Measurements from ENCODE around the gene PRKAG1. TPM values are rescaled to one million over a fixed set of nuclear protein-coding genes. Genes with fewer than 3 reads are reported as not detected.

The PRKAG1 gene
- 39.3 to 49.0 TPM (median 41.1 TPM) in 5 replicates for total RNA-seq (2022; extraction: Qiagen RNA extraction)

DNA sequence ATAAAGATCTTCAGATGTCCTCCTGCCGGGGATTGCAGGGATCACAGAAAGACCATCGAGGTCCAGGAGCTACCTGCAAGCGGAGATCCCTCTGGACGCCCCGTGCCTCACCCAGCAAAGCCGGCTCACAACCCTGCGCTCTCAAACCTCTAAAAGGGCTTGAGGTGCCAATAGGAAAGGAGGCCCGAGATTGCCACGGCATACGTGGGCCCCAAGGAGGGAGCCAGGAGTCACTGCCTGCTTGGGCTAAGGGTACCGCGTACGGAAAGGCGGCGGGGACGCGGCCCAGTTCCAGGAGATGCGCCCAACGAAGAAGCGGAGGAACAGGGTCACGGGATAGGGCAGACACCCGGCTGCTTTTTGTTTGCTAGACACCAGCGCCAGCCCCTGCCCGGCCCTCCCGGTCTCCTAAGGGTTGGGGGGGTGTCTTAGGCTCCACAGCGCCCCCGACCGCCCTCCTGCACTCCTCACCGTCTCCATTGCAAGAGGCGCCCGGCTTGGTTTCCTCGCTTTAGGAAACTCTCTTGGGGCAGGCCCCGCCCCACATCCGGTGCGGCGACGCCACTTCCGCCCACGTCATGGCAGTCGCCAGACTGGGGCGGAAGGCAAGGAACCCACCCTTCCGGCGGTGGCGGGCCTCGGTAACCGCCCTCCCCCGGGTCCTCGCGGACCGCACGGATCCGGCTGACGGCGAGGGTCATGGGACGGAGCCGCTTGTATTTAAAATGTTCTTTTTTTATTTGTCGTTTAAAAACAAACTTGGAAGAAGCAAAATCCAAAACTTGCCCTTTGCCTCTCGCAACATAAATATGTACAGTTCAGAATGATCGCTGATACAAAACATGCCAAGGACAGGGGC lies at the start of gene PRKAG1:
PRKAG1 (minus strand) TSS at position 516 of the 859 bp plus-strand sequence; CDS start at position 480, 36 bp downstream.

GRCh38 chr12:49060237-49061156 lies 41.9 kb upstream of the PRKAG1 start, which contains the start of gene KMT2D:
Gene KMT2D (minus strand): TSS chr12:49060794. CDS start chr12:49055324, 5,470 bp downstream.

DNA sequence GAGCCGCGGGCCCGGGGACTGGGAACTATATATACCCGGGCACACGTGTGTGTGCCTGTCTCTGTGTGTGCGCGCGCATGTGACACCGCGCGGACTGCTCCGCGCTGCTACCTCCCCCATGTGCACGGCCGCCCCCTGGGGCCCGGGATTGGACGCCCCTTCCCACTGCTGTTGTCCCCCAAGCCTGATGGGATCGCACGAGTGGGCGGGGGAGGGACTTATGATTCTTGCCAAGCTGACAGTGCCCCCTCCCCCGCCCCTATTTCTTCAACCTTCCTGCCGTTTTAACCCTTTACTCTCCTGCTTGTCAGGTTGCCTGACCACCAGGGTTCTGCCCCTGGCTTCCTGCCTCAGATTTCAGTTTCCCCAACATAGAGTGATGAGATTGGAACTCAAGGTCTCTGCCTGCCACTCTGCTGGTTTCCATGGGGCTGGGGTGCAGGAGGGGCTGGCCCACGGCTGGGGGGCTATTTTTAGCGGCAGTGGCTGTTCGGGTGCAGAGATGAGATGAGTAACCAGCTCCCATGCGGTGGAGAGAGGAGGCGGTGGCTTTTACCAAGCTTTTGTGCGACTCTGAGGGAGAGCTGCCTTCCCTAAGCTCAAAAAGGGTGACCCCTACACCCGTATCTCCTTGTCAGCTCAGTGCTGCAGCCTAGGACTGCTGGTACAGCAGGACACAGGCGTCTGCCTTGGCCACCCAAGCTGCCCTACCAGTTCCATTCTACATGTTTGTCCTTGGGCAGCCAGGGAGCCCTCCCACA lies 19.0 kb downstream of the PRKAG1 start, which contains the start of gene DDN:
DDN (minus strand) TSS at position 5 of the 761 bp plus-strand sequence. CDS start 88 bp downstream, outside the sequence.

DNA sequence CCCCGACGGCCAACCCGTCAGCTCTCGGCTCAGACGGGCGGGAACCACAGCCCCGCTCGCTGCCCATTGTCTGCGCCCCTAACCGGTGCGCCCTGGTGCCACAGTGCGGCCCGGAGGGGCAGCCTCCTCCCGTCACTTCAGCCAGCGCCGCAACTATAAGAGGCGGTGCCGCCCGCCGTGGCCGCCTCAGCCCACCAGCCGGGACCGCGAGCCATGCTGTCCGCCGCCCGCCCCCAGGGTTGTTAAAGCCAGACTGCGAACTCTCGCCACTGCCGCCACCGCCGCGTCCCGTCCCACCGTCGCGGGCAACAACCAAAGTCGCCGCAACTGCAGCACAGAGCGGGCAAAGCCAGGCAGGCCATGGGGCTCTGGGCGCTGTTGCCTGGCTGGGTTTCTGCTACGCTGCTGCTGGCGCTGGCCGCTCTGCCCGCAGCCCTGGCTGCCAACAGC lies 40.3 kb downstream of the PRKAG1 start, which contains the start of gene WNT1:
WNT1 (plus strand) TSS at position 32 of the 450 bp plus-strand sequence; CDS start at position 361, 329 bp downstream.

DNA sequence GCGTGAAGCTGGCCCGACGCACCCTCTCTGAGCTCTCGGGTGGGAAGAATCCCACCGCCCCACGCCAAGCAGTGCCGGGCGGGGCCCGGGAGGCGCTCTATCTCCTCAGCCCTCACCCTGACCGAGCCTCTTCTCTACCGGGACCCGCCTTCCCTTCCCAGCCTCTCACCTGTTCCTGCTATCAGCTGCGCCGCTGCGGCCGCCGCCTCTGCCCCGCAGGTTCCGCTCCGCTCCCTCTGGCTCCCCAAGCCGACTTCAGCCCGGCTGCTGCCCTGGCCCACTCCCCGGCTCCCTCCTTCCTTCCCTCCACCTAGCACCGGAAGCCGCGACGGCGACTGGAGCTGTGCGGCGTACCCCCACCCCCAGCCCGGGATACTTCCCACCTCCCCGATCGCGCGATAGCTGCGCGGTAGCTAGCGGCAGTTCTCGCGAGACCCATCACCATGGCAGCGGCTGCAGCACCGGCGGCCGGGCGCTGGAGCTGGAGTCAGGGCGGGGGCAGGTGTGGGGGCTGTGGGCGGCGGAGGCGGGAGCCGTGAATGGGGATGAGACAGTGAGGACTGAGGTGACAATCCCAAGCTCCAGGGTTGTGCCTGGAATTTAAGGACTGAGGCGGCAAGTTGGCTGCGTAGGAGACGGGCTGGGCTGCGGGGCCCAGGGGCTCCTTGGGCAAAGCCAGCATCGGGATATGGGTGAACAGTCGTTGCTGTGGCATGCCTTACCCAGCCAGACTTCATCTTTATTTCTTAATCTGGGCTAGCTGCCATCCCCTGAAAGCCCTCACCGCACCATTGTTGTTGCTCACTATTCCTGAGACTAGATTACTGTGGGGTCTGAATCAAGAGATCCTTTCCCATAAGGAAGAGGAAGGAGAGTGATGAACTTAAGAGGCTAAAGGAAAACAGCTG lies 61.2 kb downstream of the PRKAG1 start, which contains the start of gene ARF3:
ARF3 (minus strand) TSS at position 347 of the 908 bp plus-strand sequence. CDS start 16,392 bp downstream, outside the sequence.

Other genes with a start within 250 kb of the PRKAG1 start
- gene ADCY6, start 229.7 kb downstream of the PRKAG1 start, total RNA-seq (2022; extraction: Qiagen RNA extraction) = 9.9 to 14.6 TPM (median 12.8 TPM) in 5 replicates
- 31.1 to 39.6 TPM (median 34.9 TPM) in 5 replicates for gene CACNB3, start 200.3 kb downstream of the PRKAG1 start, total RNA-seq (2022; extraction: Qiagen RNA extraction)
- 74.2 to 96.4 TPM (median 76.2 TPM) in 5 replicates for gene DDX23, start 166.6 kb downstream of the PRKAG1 start, total RNA-seq (2022; extraction: Qiagen RNA extraction)
- 4.3 to 5.7 TPM (median 5.0 TPM) in 5 replicates for gene RND1, start 152.9 kb downstream of the PRKAG1 start, total RNA-seq (2022; extraction: Qiagen RNA extraction)
- 45.1 to 61.0 TPM (median 59.0 TPM) in 5 replicates for gene FKBP11, start 93.3 kb downstream of the PRKAG1 start, total RNA-seq (2022; extraction: Qiagen RNA extraction)
- gene ARF3, start 61.3 kb downstream of the PRKAG1 start, total RNA-seq (2022; extraction: Qiagen RNA extraction) = 124 to 156 TPM (median 151 TPM) in 5 replicates
- 1.8 to 2.3 TPM (median 2.0 TPM) in 5 replicates for gene WNT10B, start 47.0 kb downstream of the PRKAG1 start, total RNA-seq (2022; extraction: Qiagen RNA extraction)
- gene WNT1, start 40.5 kb downstream of the PRKAG1 start, total RNA-seq (2022; extraction: Qiagen RNA extraction) = 0.07 to 0.15 TPM (median 0.12 TPM) in 5 replicates
- gene DDN, start 19.4 kb downstream of the PRKAG1 start, total RNA-seq (2022; extraction: Qiagen RNA extraction) = 0.62 to 0.75 TPM (median 0.68 TPM) in 5 replicates
- 30.6 to 49.0 TPM (median 33.5 TPM) in 5 replicates for gene KMT2D, start 42.0 kb upstream of the PRKAG1 start, total RNA-seq (2022; extraction: Qiagen RNA extraction)
- gene RHEBL1, start 51.2 kb upstream of the PRKAG1 start, total RNA-seq (2022; extraction: Qiagen RNA extraction) = 3.2 to 4.9 TPM (median 4.6 TPM) in 5 replicates
- 0.03 TPM in 1 of 5 replicates, not detected in the others for gene DHH, start 76.0 kb upstream of the PRKAG1 start, total RNA-seq (2022; extraction: Qiagen RNA extraction)
- gene LMBR1L, start 92.1 kb upstream of the PRKAG1 start, total RNA-seq (2022; extraction: Qiagen RNA extraction) = 13.4 to 15.4 TPM (median 14.5 TPM) in 5 replicates
- gene TUBA1B, start 112.6 kb upstream of the PRKAG1 start, total RNA-seq (2022; extraction: Qiagen RNA extraction) = 2,285 to 2,528 TPM (median 2,417 TPM) in 5 replicates
- gene TUBA1A, start 170.3 kb upstream of the PRKAG1 start, total RNA-seq (2022; extraction: Qiagen RNA extraction) = 182 to 235 TPM (median 228 TPM) in 5 replicates
- 1,549 to 2,166 TPM (median 1,667 TPM) in 5 replicates for gene TUBA1C, start 246.3 kb upstream of the PRKAG1 start, total RNA-seq (2022; extraction: Qiagen RNA extraction)